Gastrocnemius medialis (tissue), 4 donors: Measurements from ENCODE around the gene SKI. TPM values are rescaled to one million over a fixed set of nuclear protein-coding genes. Genes with fewer than 3 reads are reported as not detected.
A peak's percentile ranks its signal among the peaks of the same experiment; 100 is the strongest.

ENCODE experiments used
- ATAC-seq, 2 donors: fragments of 150-250 bp; one replicate each; pipeline ENCODE4 v1.9.1; 2016
- DNase-seq, 2 donors: peaks; one replicate each; pipeline ENCODE4 v3.0.0-alpha.2; 2019
- H3K27ac ChIP-seq, 4 donors: fragments of 200-600 bp; sonication (generic); 1 replicate in 1 of 4; 2 replicates in 3 of 4; pipeline ENCODE4 v1.5.1; 2016 to 2018; ENCODE audit warnings: mild to moderate bottlenecking in 2 of 4, moderate library complexity in 1 of 4
- H3K27me3 ChIP-seq, 3 donors: fragments of 200-600 bp; sonication (generic) in 2 of 3; 1 replicate in 1 of 3; 2 replicates in 2 of 3; pipeline versions ENCODE4 v1.5.1 to v1.6.0; 2016 to 2019; ENCODE audit warnings: mild to moderate bottlenecking in 1 of 3, moderate library complexity in 1 of 3
- H3K36me3 ChIP-seq, 2 donors: fragments of 200-600 bp; sonication (generic) in 1 of 2; one replicate each; pipeline ENCODE4 v1.5.1; 2017 to 2018
- H3K4me1 ChIP-seq, 2 donors: fragments of 200-600 bp; sonication (generic) in 1 of 2; one replicate each; pipeline ENCODE4 v1.5.1; 2016 to 2017; ENCODE audit warnings: mild to moderate bottlenecking in 2 of 2
- H3K4me3 ChIP-seq, 4 donors: fragments of 200-600 bp; sonication (generic) in 3 of 4; 1 replicate in 1 of 4; 2 replicates in 3 of 4; pipeline ENCODE4 v1.5.1; 2016 to 2019; ENCODE audit warnings: mild to moderate bottlenecking in 2 of 4
- H3K9me3 ChIP-seq, 3 donors: fragments of 200-600 bp; sonication (generic) in 2 of 3; 1 replicate in 1 of 3; 2 replicates in 2 of 3; pipeline ENCODE4 v1.5.1; 2016 to 2019
- CTCF ChIP-seq, 5 experiments: fragments of 450-650 bp in 3 of 5; fragments of 200-600 bp in 2 of 5; sonication (generic) in 2 of 5; IDR thresholded peaks in 4 of 5; conservative IDR thresholded peaks in 1 of 5; 1 replicate in 4 of 5; 2 replicates in 1 of 5; pipeline ENCODE4 v1.5.1; 2016 to 2019; ENCODE audit warnings: antibody characterized with exemption in 5 of 5, mild to moderate bottlenecking in 3 of 5, moderate library complexity in 3 of 5
- POLR2A ChIP-seq, 2 donors: fragments of 450-650 bp; IDR thresholded peaks; one replicate each; pipeline ENCODE4 v1.6.1; 2017; ENCODE audit warnings: antibody characterized with exemption in 2 of 2, mild to moderate bottlenecking in 2 of 2, moderate library complexity in 2 of 2
- in situ Hi-C, 4 donors: fragments of 200-750 bp; cut with MboI; loops; one replicate each; pipeline versions ENCODE4 v1.15.0 to v1.8.0; 2017; ENCODE audit warnings: low sequenced_read_pairs in 4 of 4
- intact Hi-C: fragments of 100-400 bp; cut with DNase I; formaldehyde crosslinking; loops from one replicate; pipeline ENCODE4 v1.15.1; 2023; ENCODE audit warnings: low total_unique reads
- total RNA-seq, 4 donors: library from RNA; depleted of rRNA; stranded (reverse); fragments of >200 nt; gene quantifications; one replicate each; pipeline versions ENCODE4 v1.1.0 to v1.2.3, GENCODE V29; 2016

SKI gene
- total RNA-seq, 4 donors from 2014 or later, result 7.8 to 32.2 (median 22.4) TPM

GRCh38 chr1:2194898-2195673, 33.0 kb upstream of the SKI start:
- H3K4me3 ChIP-seq, result peak overlapping the region; percentile 58 to 98 (median 78)
- peak in 1 of 2 donors; percentile 26 for TF ChIP-seq POLR2A (IDR thresholded peaks at IDR 0.05)
- TF ChIP-seq CTCF (IDR thresholded peaks at IDR 0.05 in 4 of 5, conservative IDR thresholded peaks at IDR 0.05 in 1 of 5), result peak; percentile 93 to 99 (median 98)
- H3K36me3 ChIP-seq, result no peaks in the 10 kb centered on the region
- H3K9me3 ChIP-seq, result no peaks in the 10 kb centered on the region
- peaks cover 39 to 62% of the 10 kb centered on the region in 2 donors for H3K4me1 ChIP-seq
- peak; percentile 70 to 76 for ATAC-seq
- intact Hi-C loops, result loop anchor here (1.0 to 10.0 kb wide), 5 partner anchors 120 to 392 kb away; partner anchors contain the start of genes CALML6, PRXL2B and TMEM52
- in situ Hi-C loops, result loop anchor here (5.0 to 25.0 kb wide), 5 partner anchors 190 to 392 kb away; partner anchors contain the start of genes MORN1 (in 2 of the 4), PRXL2B (in 2 of the 4) and RER1 (in 2 of the 4)
- H3K27me3 ChIP-seq, result no peaks in the 10 kb centered on the region
- H3K27ac ChIP-seq, result peak overlapping the region; percentile 97 to 100 (median 98)
- peak; percentile 77 to 83 for DNase-seq

GRCh38 chr1:2195785-2196184, 32.3 kb upstream of the SKI start:
- peaks cover 33 to 59% of the 10 kb centered on the region in 2 donors for H3K4me1 ChIP-seq
- H3K27me3 ChIP-seq, result no peaks in the 10 kb centered on the region
- peak overlapping the region in 1 of 4 donors; percentile 98 for H3K4me3 ChIP-seq
- H3K36me3 ChIP-seq, result no peaks in the 10 kb centered on the region
- TF ChIP-seq CTCF (IDR thresholded peaks at IDR 0.05 in 4 of 5, conservative IDR thresholded peaks at IDR 0.05 in 1 of 5), result no peak
- TF ChIP-seq POLR2A (IDR thresholded peaks at IDR 0.05), result no peak
- in situ Hi-C loops (loop anchor here (5.0 to 25.0 kb wide), 5 partner anchors 189 to 392 kb away; partner anchors contain the start of genes MORN1 (in 2 of the 4), PRXL2B (in 2 of the 4) and RER1 (in 2 of the 4)), intact Hi-C loops (loop anchor here (1.0 to 10.0 kb wide), 5 partner anchors 120 to 392 kb away; partner anchors contain the start of genes CALML6, PRXL2B and TMEM52)
- H3K9me3 ChIP-seq, result no peaks in the 10 kb centered on the region
- ATAC-seq (no peak), DNase-seq (no peak)
- H3K27ac ChIP-seq, result peak overlapping the region; percentile 97 to 100 (median 98)

- DNase-seq, result no peak
- no peak for ATAC-seq
- intact Hi-C loops, result loop anchor here (5.0 to 10.0 kb wide), 3 partner anchors 282 to 390 kb away; partner anchors contain the start of genes CALML6, PRXL2B and TMEM52
- no peaks in the 10 kb centered on the region for H3K27me3 ChIP-seq
- no peaks in the 10 kb centered on the region for H3K9me3 ChIP-seq
- TF ChIP-seq CTCF (IDR thresholded peaks at IDR 0.05 in 4 of 5, conservative IDR thresholded peaks at IDR 0.05 in 1 of 5), result no peak
- TF ChIP-seq POLR2A (IDR thresholded peaks at IDR 0.05), result no peak
- no peaks in the 10 kb centered on the region for H3K36me3 ChIP-seq
- H3K4me1 ChIP-seq, result peaks cover 28 to 46% of the 10 kb centered on the region in 2 donors
- in situ Hi-C loops, result loop anchor here (5.0 to 25.0 kb wide), 5 partner anchors 188 to 390 kb away; partner anchors contain the start of genes MORN1 (in 2 of the 4), PRXL2B (in 2 of the 4) and RER1 (in 2 of the 4)
- H3K27ac ChIP-seq, result no peak overlapping the region
- no peak overlapping the region for H3K4me3 ChIP-seq
Observed at GRCh38 chr1:2196901-2197638, 31.0 kb upstream of the SKI start.

GRCh38 chr1:2197707-2198165, 30.4 kb upstream of the SKI start:
- in situ Hi-C loops, result loop anchor here (5.0 to 25.0 kb wide), 5 partner anchors 187 to 390 kb away; partner anchors contain the start of genes MORN1 (in 2 of the 4), PRXL2B (in 2 of the 4) and RER1 (in 2 of the 4)
- intact Hi-C loops, result loop anchor here (2.0 to 10.0 kb wide), 4 partner anchors 31 to 390 kb away; partner anchors contain the start of genes CALML6, PRXL2B, SKI and TMEM52
- H3K36me3 ChIP-seq, result no peaks in the 10 kb centered on the region
- DNase-seq (no peak), ATAC-seq (no peak)
- H3K9me3 ChIP-seq, result no peaks in the 10 kb centered on the region
- H3K4me1 ChIP-seq, result peaks cover 24 to 41% of the 10 kb centered on the region in 2 donors
- no peak overlapping the region for H3K4me3 ChIP-seq
- no peak for TF ChIP-seq POLR2A (IDR thresholded peaks at IDR 0.05)
- TF ChIP-seq CTCF (IDR thresholded peaks at IDR 0.05 in 4 of 5, conservative IDR thresholded peaks at IDR 0.05 in 1 of 5), result no peak
- no peaks in the 10 kb centered on the region for H3K27me3 ChIP-seq
- peak overlapping the region in 2 of 4 donors; percentile 75 to 79 for H3K27ac ChIP-seq
